A549 (cell line): ENCODE results near the gene ULK1. TPM values are rescaled to one million over a fixed set of nuclear protein-coding genes. Genes with fewer than 3 reads are reported as not detected.

Experiments used
- CEBPB ChIP-seq, 2 experiments: fragments of >200 bp in 1 of 2; sonication (Bioruptor Twin) in 1 of 2; formaldehyde crosslinking in 1 of 2; IDR thresholded peaks; 2 replicates each; pipeline ENCODE4 v1.6.1; 2012 to 2016
- EHF ChIP-seq: fragments of 250-450 bp; sonication (Bioruptor Pico); IDR thresholded peaks from 2 replicates; pipeline ENCODE4 v1.5.0; 2020; ENCODE audit warnings: mild to moderate bottlenecking
- FOSL2 ChIP-seq, 2 experiments: fragments of 450-650 bp in 1 of 2; fragments of >200 bp in 1 of 2; sonication (Bioruptor Twin) in 1 of 2; formaldehyde crosslinking; IDR thresholded peaks; 2 replicates each; pipeline versions ENCODE4 v1.5.0 to v1.6.1; 2016 to 2020; ENCODE audit warnings: mild to moderate bottlenecking in 1 of 2, moderate library complexity in 1 of 2
- FOXS1 ChIP-seq: fragments of 250-450 bp; sonication (Bioruptor Pico); IDR thresholded peaks from 2 replicates; pipeline ENCODE4 v1.5.0; 2020; ENCODE audit warnings: mild to moderate bottlenecking, moderate library complexity
- HDAC2 ChIP-seq: fragments of 200-600 bp; sonication (generic); IDR thresholded peaks from 2 replicates; pipeline ENCODE4 v1.6.1; 2016
- HOXA7 ChIP-seq: fragments of 250-450 bp; sonication (Bioruptor Pico); IDR thresholded peaks from 2 replicates; pipeline ENCODE4 v1.5.0; 2020; ENCODE audit warnings: mild to moderate bottlenecking, moderate library complexity
- KDM5A ChIP-seq: fragments of 200-600 bp; sonication (generic); IDR thresholded peaks from 2 replicates; pipeline ENCODE4 v1.6.1; 2016; ENCODE audit warnings: antibody characterized with exemption, mild to moderate bottlenecking
- MAFK ChIP-seq: fragments of 450-650 bp; IDR thresholded peaks from 2 replicates; pipeline ENCODE4 v1.6.1; 2014; ENCODE audit not compliant: partially characterized antibody
- MAZ ChIP-seq: fragments of 150-350 bp; IDR thresholded peaks from 2 replicates; pipeline ENCODE4 v1.6.1; 2014; ENCODE audit warnings: antibody characterized with exemption, low read depth, low read length, borderline replicate concordance
- NR3C1 ChIP-seq: fragments of >200 bp; sonication (Bioruptor Twin); formaldehyde crosslinking; IDR thresholded peaks from 3 replicates; pipeline ENCODE4 v1.6.1; 2017
- PHF8 ChIP-seq: fragments of 200-600 bp; sonication (generic); IDR thresholded peaks from 2 replicates; pipeline ENCODE4 v1.6.1; 2016; ENCODE audit warnings: low read depth, mild to moderate bottlenecking, antibody characterized with exemption, moderate library complexity, borderline replicate concordance
- RNF2 ChIP-seq: fragments of 200-600 bp; sonication (generic); IDR thresholded peaks from 2 replicates; pipeline ENCODE4 v1.6.1; 2016; ENCODE audit warnings: low read depth, mild to moderate bottlenecking, antibody characterized with exemption, moderate library complexity, borderline replicate concordance
- SREBF2 ChIP-seq: fragments of 450-650 bp; IDR thresholded peaks from 2 replicates; pipeline ENCODE4 v1.6.1; 2014; ENCODE audit warnings: mild to moderate bottlenecking, moderate library complexity
- ZC3H11A ChIP-seq: fragments of 450-650 bp; IDR thresholded peaks from 2 replicates; pipeline ENCODE4 v1.6.1; 2014; ENCODE audit warnings: antibody characterized with exemption, mild to moderate bottlenecking
- ZFP36 ChIP-seq: fragments of 450-650 bp; IDR thresholded peaks from 2 replicates; pipeline ENCODE4 v1.6.1; 2014; ENCODE audit warnings: borderline replicate concordance; ENCODE audit not compliant: partially characterized antibody
- ZNF302 ChIP-seq: fragments of 250-450 bp; sonication (Bioruptor Pico); IDR thresholded peaks from 2 replicates; pipeline ENCODE4 v1.9.0; 2021; ENCODE audit warnings: inconsistent platforms, mild to moderate bottlenecking, moderate library complexity
- polyA plus RNA-seq, 4 experiments: library from polyadenylated mRNA; depleted of rRNA in 3 of 4; stranded (reverse); fragments of >200 nt; fragmentation: RNase III in 1 of 4; extraction: RNeasy Plus Mini Kit Qiagen cat#74134 plus additional on column Dnase treatment in 1 of 4; gene quantifications; 2 replicates in 3 of 4; 3 replicates in 1 of 4; pipeline ENCODE4 v1.2.3, GENCODE V29; 2011 to 2017
- TF ChIP-seq, protein P1 (sequence below): fragments of >200 bp; sonication (Bioruptor Twin); formaldehyde crosslinking; IDR thresholded peaks from 3 replicates; pipeline ENCODE4 v1.6.1; 2016
- TF ChIP-seq, protein P2 (sequence below): fragments of >200 bp; sonication (Bioruptor Twin); formaldehyde crosslinking; IDR thresholded peaks from 2 replicates; pipeline ENCODE4 v1.6.1; 2016
- TF ChIP-seq, protein P3 (sequence below): IDR thresholded peaks from 2 replicates; pipeline ENCODE4 v1.6.1; 2012
- TF ChIP-seq, protein P4 (sequence below): fragments of 450-650 bp; IDR thresholded peaks from 2 replicates; pipeline ENCODE4 v1.6.1; 2014; ENCODE audit warnings: antibody characterized with exemption
- TF ChIP-seq, protein P5 (sequence below): IDR thresholded peaks from 2 replicates; pipeline ENCODE4 v1.6.1; 2012; ENCODE audit warnings: low read depth, borderline replicate concordance
- TF ChIP-seq, protein P6 (sequence below): fragments of 250-450 bp; sonication (Bioruptor Pico); IDR thresholded peaks from 2 replicates; pipeline ENCODE4 v1.5.0; 2020; ENCODE audit warnings: low read depth, mild to moderate bottlenecking, moderate library complexity
- TF ChIP-seq, protein P7 (sequence below): fragments of 150-350 bp; IDR thresholded peaks from 2 replicates; pipeline ENCODE4 v1.6.1; 2014; ENCODE audit warnings: low read depth, mild to moderate bottlenecking, low read length

Gene ULK1
- polyA plus RNA-seq, 2 of the 4 experiments (the other 2 are of a cell fraction): 15.1 to 46.2 TPM

DNA sequence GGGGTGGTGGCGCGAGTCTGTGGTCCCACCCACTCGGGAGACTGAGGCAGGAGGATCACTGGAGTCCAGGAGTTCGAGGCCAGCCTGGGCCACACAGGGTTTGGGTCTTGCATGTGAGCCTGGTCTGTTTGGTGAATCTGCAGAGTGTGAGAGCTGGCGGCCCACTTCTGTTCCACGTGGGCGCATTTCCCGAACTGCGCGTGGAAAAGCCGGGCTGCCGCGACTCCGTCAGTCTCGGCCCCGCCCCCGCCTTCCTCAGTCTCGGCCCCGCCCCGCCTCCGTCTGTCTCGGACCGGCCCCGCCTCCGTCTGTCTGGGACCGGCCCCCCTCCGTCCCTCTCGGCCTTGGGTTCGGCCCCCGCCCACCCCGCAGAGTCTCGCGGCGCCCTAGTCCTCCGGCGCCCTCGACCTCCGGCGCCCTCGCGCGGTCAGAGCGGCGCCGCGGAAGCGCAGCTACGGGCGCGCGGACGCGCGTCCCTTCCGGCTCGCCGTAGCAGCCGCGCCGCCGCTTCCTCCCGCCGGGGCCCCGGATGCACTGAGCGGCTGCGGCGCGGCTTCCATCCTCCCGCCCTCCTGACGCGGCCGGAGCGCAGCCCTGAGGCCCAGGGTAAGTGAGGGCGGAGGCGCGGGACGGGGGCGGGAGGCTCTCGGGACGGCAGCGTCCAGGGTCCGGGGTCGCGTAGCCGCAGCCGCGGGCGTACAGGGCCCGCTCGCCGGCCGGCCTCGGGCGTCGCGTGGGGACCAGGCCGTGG is 55.2 kb downstream of the ULK1 start, which contains the start of gene EP400 (continued):
- TF ChIP-seq ZC3H11A (no peak), HOXA7 (CRISPR knock-in tag) (no peak), ZNF302 (CRISPR knock-in tag) (no peak), EHF (CRISPR knock-in tag) (no peak), MAZ (peak; percentile 81; the same call in 1 of the 2 replicates), FOXS1 (CRISPR knock-in tag) (no peak), ZFP36 (no peak), HDAC2 (no peak), MAFK (no peak), CEBPB (IDR thresholded peaks at IDR 0.05) (no peak), KDM5A (no peak), SREBF2 (no peak), NR3C1 (no peak), RNF2 (no peak), FOSL2 (IDR thresholded peaks at IDR 0.05) (no peak), FOSL2 (CRISPR knock-in tag; IDR thresholded peaks at IDR 0.05) (no peak), PHF8 (peak; percentile 89; the same call in 1 of the 2 replicates)
- TF ChIP-seq, protein P1, sequence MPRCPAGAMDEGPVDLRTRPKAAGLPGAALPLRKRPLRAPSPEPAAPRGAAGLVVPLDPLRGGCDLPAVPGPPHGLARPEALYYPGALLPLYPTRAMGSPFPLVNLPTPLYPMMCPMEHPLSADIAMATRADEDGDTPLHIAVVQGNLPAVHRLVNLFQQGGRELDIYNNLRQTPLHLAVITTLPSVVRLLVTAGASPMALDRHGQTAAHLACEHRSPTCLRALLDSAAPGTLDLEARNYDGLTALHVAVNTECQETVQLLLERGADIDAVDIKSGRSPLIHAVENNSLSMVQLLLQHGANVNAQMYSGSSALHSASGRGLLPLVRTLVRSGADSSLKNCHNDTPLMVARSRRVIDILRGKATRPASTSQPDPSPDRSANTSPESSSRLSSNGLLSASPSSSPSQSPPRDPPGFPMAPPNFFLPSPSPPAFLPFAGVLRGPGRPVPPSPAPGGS: 0 out of 3 replicates have a peak, but pooled peaks have one; percentile 58
- TF ChIP-seq, protein P2, sequence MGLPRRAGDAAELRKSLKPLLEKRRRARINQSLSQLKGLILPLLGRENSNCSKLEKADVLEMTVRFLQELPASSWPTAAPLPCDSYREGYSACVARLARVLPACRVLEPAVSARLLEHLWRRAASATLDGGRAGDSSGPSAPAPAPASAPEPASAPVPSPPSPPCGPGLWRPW: no peak
- TF ChIP-seq, protein P3, sequence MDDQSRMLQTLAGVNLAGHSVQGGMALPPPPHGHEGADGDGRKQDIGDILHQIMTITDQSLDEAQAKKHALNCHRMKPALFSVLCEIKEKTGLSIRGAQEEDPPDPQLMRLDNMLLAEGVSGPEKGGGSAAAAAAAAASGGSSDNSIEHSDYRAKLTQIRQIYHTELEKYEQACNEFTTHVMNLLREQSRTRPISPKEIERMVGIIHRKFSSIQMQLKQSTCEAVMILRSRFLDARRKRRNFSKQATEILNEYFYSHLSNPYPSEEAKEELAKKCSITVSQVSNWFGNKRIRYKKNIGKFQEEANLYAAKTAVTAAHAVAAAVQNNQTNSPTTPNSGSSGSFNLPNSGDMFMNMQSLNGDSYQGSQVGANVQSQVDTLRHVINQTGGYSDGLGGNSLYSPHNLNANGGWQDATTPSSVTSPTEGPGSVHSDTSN: no peak; the same call in 1 of the 2 replicates
- TF ChIP-seq, protein P4, sequence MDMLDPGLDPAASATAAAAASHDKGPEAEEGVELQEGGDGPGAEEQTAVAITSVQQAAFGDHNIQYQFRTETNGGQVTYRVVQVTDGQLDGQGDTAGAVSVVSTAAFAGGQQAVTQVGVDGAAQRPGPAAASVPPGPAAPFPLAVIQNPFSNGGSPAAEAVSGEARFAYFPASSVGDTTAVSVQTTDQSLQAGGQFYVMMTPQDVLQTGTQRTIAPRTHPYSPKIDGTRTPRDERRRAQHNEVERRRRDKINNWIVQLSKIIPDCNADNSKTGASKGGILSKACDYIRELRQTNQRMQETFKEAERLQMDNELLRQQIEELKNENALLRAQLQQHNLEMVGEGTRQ: no peak
- TF ChIP-seq, protein P5, sequence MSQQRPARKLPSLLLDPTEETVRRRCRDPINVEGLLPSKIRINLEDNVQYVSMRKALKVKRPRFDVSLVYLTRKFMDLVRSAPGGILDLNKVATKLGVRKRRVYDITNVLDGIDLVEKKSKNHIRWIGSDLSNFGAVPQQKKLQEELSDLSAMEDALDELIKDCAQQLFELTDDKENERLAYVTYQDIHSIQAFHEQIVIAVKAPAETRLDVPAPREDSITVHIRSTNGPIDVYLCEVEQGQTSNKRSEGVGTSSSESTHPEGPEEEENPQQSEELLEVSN: no peak; the same call in 1 of the 2 replicates
- TF ChIP-seq, protein P6, sequence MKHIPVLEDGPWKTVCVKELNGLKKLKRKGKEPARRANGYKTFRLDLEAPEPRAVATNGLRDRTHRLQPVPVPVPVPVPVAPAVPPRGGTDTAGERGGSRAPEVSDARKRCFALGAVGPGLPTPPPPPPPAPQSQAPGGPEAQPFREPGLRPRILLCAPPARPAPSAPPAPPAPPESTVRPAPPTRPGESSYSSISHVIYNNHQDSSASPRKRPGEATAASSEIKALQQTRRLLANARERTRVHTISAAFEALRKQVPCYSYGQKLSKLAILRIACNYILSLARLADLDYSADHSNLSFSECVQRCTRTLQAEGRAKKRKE (CRISPR knock-in tag): no peak
- TF ChIP-seq, protein P7, sequence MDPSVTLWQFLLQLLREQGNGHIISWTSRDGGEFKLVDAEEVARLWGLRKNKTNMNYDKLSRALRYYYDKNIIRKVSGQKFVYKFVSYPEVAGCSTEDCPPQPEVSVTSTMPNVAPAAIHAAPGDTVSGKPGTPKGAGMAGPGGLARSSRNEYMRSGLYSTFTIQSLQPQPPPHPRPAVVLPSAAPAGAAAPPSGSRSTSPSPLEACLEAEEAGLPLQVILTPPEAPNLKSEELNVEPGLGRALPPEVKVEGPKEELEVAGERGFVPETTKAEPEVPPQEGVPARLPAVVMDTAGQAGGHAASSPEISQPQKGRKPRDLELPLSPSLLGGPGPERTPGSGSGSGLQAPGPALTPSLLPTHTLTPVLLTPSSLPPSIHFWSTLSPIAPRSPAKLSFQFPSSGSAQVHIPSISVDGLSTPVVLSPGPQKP: no peak
- TF ChIP-seq, all 56 proteins: peak for 17
